Measurements from ENCODE around the gene RASSF10.

DNA sequence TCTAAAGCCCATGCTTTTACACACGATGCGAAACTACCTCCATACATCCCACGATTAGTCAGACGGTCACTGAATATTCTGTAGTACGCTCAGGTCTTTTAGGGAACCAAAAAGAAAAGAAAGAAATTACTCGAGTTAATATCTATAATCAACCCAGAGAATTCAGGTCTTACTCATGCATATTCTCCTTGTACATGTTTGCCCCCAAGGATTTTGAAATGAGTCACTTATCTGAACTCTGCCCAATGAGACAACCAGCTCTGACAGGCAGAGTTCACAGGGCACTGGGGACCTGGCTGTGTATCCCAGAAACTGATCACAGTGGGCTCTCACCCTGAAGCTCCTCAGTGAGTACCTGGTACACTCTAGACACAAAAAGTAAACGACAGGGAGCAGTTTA lies 29.2 kb downstream of the RASSF10 start:
- TF ChIP-seq CTCF (IDR thresholded peaks at IDR 0.05) (no peak), EZH2phosphoT487 (IDR thresholded peaks at IDR 0.05) (no peak), EZH2 (IDR thresholded peaks at IDR 0.05) (no peak)

Data from neural progenitor cell (in vitro differentiated cells).